ENCODE measurements around the gene ATG7.

ATG7 gene

DNA sequence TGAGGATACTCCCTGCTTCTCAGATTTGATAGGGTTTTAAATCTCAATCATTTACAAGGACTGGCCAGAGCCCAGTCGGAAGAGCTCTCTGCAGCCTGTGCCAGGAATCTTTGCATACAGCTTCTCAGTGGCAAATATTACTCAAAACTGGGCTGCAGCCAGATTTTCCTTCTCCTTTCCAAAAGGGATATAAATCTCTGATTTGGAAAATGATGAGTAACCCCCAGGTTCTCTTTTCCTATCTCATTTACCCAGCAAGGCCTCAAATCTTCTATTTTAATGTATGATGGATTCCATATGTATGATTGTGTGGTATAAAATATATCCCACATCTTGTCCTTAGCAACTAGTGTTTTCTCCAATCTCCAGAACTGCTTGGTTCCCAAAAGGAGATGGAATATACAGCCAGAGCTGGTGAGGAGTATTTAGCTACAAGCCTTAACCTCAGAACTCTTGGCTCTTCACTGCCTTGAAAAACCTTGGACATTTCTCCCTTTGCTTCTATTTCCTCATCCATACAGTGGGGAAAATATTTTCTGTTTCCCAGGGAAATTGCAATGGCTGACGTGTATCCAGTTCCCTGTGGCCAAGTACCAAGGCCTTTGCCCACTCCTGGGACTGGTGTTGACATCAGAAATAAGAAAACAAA, 114.4 kb downstream of the ATG7 start:
- Histone ChIP-seq H3K27ac (ENCODE audit: low read depth, low read length) (no peak overlapping the region), H3F3A (ENCODE audit: control insufficient read depth, insufficient read depth) (no peaks in the 10 kb centered on the region), H3K36me3 (ENCODE audit: control insufficient read depth, low read length) (no peaks in the 10 kb centered on the region), H4K20me1 (ENCODE audit: control insufficient read depth, insufficient read depth, low read depth, low read length) (no peaks in the 10 kb centered on the region), H3K79me2 (ENCODE audit: control insufficient read depth, low read length) (no peaks in the 10 kb centered on the region), H3K4me2 (ENCODE audit: low read length) (no peak overlapping the region), H3K9me3 (ENCODE audit: control insufficient read depth, insufficient read depth, low read length) (no peaks in the 10 kb centered on the region), H3K9me2 (replicated peaks; ENCODE audit: control insufficient read depth, low read length) (no peaks in the 10 kb centered on the region), H3K27me3 (ENCODE audit: control insufficient read depth, low read length) (no peaks in the 10 kb centered on the region), H3K4me3 (ENCODE audit: low read length) (no peak overlapping the region), H3K4me1 (ENCODE audit: control insufficient read depth, low read length) (peaks cover 3% of the 10 kb centered on the region)
- TF ChIP-seq, protein P1, sequence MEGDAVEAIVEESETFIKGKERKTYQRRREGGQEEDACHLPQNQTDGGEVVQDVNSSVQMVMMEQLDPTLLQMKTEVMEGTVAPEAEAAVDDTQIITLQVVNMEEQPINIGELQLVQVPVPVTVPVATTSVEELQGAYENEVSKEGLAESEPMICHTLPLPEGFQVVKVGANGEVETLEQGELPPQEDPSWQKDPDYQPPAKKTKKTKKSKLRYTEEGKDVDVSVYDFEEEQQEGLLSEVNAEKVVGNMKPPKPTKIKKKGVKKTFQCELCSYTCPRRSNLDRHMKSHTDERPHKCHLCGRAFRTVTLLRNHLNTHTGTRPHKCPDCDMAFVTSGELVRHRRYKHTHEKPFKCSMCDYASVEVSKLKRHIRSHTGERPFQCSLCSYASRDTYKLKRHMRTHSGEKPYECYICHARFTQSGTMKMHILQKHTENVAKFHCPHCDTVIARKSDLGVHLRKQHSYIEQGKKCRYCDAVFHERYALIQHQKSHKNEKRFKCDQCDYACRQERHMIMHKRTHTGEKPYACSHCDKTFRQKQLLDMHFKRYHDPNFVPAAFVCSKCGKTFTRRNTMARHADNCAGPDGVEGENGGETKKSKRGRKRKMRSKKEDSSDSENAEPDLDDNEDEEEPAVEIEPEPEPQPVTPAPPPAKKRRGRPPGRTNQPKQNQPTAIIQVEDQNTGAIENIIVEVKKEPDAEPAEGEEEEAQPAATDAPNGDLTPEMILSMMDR (IDR thresholded peaks at IDR 0.05; ENCODE audit: low read depth, low read length, poor library complexity, severe bottlenecking): no peak
- no peak for TF ChIP-seq EZH2phosphoT487 (IDR thresholded peaks at IDR 0.05; ENCODE audit: borderline replicate concordance, low read length)

DNA sequence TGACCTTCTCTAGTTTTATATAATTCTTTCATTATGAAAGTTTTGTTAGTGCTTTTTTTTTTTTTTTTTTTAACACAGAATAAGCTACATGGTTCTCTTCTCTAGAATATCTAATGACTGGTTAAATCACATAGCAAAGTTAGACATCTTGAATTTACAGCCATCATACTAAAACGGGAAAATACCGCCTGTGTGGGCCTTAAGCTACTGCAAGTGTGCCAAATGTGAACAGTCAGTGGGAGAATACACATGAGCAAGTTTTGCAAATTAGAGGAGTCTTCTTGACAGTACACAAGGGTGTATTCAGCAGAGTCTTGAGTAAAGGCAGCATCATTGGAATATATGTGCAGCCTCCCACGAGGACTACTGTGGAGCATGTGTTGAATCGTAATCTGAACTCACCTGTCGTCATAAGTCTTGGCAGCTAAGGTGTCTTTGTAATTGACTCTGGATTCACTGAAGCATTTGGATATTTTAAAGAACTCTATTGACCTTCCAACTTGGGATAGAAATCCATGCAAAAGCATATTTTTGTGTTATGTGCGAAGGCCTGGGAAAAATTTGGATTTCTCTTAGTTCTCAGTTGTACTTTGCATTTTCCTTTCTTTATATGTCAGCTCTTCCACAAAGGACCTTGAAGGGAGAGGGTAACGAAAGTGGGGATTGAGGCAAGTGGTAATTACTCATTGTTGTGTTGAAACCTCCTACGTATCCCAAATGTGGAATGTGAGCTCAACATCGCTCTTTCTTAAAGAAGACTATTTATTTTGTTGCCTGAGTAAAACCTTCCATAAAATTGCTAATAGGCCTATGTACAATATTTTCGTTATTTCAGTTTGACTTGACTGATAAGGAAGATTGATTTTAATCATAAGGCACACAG, 117.4 kb downstream of the ATG7 start:
- Histone ChIP-seq H3F3A (ENCODE audit: control insufficient read depth, insufficient read depth) (no peaks in the 10 kb centered on the region), H4K20me1 (ENCODE audit: control insufficient read depth, insufficient read depth, low read depth, low read length) (no peaks in the 10 kb centered on the region), H3K79me2 (ENCODE audit: control insufficient read depth, low read length) (no peaks in the 10 kb centered on the region), H3K27ac (ENCODE audit: low read depth, low read length) (no peak overlapping the region), H3K27me3 (ENCODE audit: control insufficient read depth, low read length) (no peaks in the 10 kb centered on the region), H3K4me3 (ENCODE audit: low read length) (no peak overlapping the region), H3K4me1 (ENCODE audit: control insufficient read depth, low read length) (peaks cover 13% of the 10 kb centered on the region), H3K4me2 (ENCODE audit: low read length) (no peak overlapping the region), H3K36me3 (ENCODE audit: control insufficient read depth, low read length) (no peaks in the 10 kb centered on the region), H3K9me3 (ENCODE audit: control insufficient read depth, insufficient read depth, low read length) (no peaks in the 10 kb centered on the region), H3K9me2 (replicated peaks; ENCODE audit: control insufficient read depth, low read length) (no peaks in the 10 kb centered on the region)
- TF ChIP-seq EZH2phosphoT487 (IDR thresholded peaks at IDR 0.05; ENCODE audit: borderline replicate concordance, low read length): no peak
- TF ChIP-seq, protein P1 (IDR thresholded peaks at IDR 0.05; ENCODE audit: low read depth, low read length, poor library complexity, severe bottlenecking): no peak

- no peak overlapping the region for H3K4me2 ChIP-seq (ENCODE audit: low read length)
- H4K20me1 ChIP-seq (ENCODE audit: control insufficient read depth, insufficient read depth, low read depth, low read length): no peaks in the 10 kb centered on the region
- H3F3A ChIP-seq (ENCODE audit: control insufficient read depth, insufficient read depth): no peaks in the 10 kb centered on the region
These were observed 118.4 kb downstream of the ATG7 start for GRCh38 chr3:11390411-11391131.

More at GRCh38 chr3:11390411-11391131, 118.4 kb downstream of the ATG7 start:
- Histone ChIP-seq H3K27me3 (ENCODE audit: control insufficient read depth, low read length) (no peaks in the 10 kb centered on the region), H3K9me2 (replicated peaks; ENCODE audit: control insufficient read depth, low read length) (no peaks in the 10 kb centered on the region), H3K4me1 (ENCODE audit: control insufficient read depth, low read length) (peaks cover 13% of the 10 kb centered on the region), H3K27ac (ENCODE audit: low read depth, low read length) (no peak overlapping the region), H3K9me3 (ENCODE audit: control insufficient read depth, insufficient read depth, low read length) (no peaks in the 10 kb centered on the region), H3K79me2 (ENCODE audit: control insufficient read depth, low read length) (no peaks in the 10 kb centered on the region), H3K36me3 (ENCODE audit: control insufficient read depth, low read length) (no peaks in the 10 kb centered on the region), H3K4me3 (ENCODE audit: low read length) (no peak overlapping the region)
- TF ChIP-seq EZH2phosphoT487 (IDR thresholded peaks at IDR 0.05; ENCODE audit: borderline replicate concordance, low read length): no peak
- TF ChIP-seq, protein P1 (IDR thresholded peaks at IDR 0.05; ENCODE audit: low read depth, low read length, poor library complexity, severe bottlenecking): no peak

Data from DOHH2 (cell line).